ENCODE data around the gene CYP1A2.

CYP1A2 gene

GRCh38 chr15:74769463-74770025 lies 20.9 kb downstream of the CYP1A2 start:
- no peak for DNase-seq (ENCODE audit: extremely low read depth, low read depth)
- no peak overlapping the region for H3K4me3 ChIP-seq (replicated peaks; ENCODE audit: low read depth, low read length)

GRCh38 chr15:74770211-74770903 lies 21.7 kb downstream of the CYP1A2 start:
- H3K4me3 ChIP-seq (replicated peaks; ENCODE audit: low read depth, low read length) = no peak overlapping the region
- no peak for DNase-seq (ENCODE audit: extremely low read depth, low read depth)
- TF ChIP-seq CTCF (IDR thresholded peaks at IDR 0.05; ENCODE audit: low read depth, low read length, missing control alignments) = no peak

More at GRCh38 chr15:74769463-74770025, 20.9 kb downstream of the CYP1A2 start:
- no peak for TF ChIP-seq CTCF (IDR thresholded peaks at IDR 0.05; ENCODE audit: low read depth, low read length, missing control alignments)

- DNase-seq (ENCODE audit: extremely low read depth, low read depth) = no peak
- no peak for TF ChIP-seq CTCF (IDR thresholded peaks at IDR 0.05; ENCODE audit: low read depth, low read length, missing control alignments)
- no peak overlapping the region for H3K4me3 ChIP-seq (replicated peaks; ENCODE audit: low read depth, low read length)
These were observed 24.7 kb downstream of the CYP1A2 start for GRCh38 chr15:74773329-74773728.

- no peak overlapping the region for H3K4me3 ChIP-seq (replicated peaks; ENCODE audit: low read depth, low read length)
- no peak for TF ChIP-seq CTCF (IDR thresholded peaks at IDR 0.05; ENCODE audit: low read depth, low read length, missing control alignments)
- DNase-seq (ENCODE audit: extremely low read depth, low read depth) = no peak
These were observed 25.1 kb downstream of the CYP1A2 start for GRCh38 chr15:74773731-74774252.

- TF ChIP-seq CTCF (IDR thresholded peaks at IDR 0.05; ENCODE audit: low read depth, low read length, missing control alignments) = no peak
- no peak overlapping the region for H3K4me3 ChIP-seq (replicated peaks; ENCODE audit: low read depth, low read length)
- DNase-seq (ENCODE audit: extremely low read depth, low read depth) = no peak
These were observed 26.5 kb downstream of the CYP1A2 start for GRCh38 chr15:74775132-74775562.

GRCh38 chr15:74775894-74776293 lies 27.2 kb downstream of the CYP1A2 start:
- H3K4me3 ChIP-seq (replicated peaks; ENCODE audit: low read depth, low read length) = no peak overlapping the region
- no peak for DNase-seq (ENCODE audit: extremely low read depth, low read depth)
- TF ChIP-seq CTCF (IDR thresholded peaks at IDR 0.05; ENCODE audit: low read depth, low read length, missing control alignments) = no peak
